GM18868 (cell line): ENCODE data around the gene TRAF1.

Source experiments
- ATAC-seq: cut with Tn5 transposase; IDR thresholded peaks from one replicate; pipeline ENCODE4 v1.9.1; 2021; ENCODE audit warnings: mild to moderate bottlenecking, moderate library complexity; ENCODE audit not compliant: unreplicated experiment

The TRAF1 gene

GRCh38 chr9:120890320-120891244 is 36.0 kb downstream of the TRAF1 start:
- no peak for ATAC-seq

DNA sequence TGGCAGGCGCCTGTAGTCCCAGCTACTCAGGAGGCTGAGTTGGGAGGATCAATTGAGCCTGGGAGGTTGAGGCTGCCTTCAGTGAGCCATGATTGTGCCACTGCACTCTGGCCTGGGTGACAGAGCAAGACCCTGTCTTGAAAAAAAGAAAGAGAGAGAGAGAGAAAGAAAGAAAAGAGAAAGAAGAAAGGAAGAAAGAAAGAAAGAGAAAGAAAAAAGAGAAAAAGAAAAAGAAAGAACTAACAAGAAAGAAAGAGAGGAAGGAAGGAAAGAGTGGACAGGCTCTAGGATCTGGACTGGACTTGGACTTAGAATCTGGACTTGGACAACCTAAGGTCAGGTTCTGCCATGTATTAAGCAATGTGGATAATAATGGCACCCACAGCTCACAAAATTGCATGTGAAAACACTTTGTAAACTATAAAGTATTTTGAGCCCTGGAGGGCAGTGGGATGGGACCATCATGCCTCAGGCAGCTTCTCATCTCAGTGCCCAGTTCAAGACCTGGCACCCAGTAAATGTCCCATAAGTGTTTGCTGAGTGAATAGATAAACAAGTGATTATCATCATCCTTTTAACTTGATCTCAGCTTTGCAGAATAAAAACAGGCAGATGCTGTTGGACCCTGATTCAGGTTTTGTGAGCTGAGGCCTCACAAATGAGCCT is 36.9 kb downstream of the TRAF1 start:
- ATAC-seq, result no peak

DNA sequence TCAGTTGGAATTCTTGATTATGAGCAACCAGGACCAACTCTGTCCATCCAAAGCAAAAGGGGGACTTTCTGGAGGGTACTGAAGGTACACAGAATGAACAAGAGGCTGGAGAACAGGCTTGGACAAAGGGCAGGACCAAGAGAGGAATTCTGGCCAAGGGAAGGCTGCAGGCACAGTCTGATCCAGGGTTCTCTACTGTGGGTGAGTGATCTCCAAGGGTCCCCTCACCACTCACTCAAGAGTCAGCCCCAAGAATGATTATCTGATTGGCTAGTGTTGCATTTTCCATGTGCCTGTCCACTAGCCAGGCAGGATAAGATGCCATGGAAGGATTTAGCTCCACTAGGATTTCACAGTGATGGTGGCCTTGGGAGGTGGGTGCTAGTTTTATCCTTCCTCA is 38.0 kb downstream of the TRAF1 start:
- no peak for ATAC-seq

DNA sequence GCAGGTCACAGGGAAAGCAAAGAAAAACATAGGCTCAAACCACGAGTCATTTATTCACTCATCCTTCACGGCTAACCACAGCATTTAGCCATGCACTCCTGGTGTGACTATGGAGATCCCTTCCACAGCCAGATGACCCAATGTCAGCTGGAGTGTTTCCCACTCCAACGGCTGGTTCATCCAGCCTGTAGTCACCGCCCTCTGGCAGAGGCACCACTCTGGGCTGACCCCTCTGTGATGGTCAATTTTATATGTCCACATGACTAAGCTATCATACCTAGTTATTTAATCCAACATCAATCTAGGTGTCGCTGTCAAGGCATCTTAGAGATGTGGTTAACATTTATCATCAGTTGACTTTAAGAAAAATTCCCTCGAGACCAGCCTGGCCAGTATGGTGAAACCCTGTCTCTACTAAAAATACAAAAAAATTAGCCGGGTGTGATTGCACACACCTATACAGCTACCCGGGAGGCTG is 40.1 kb downstream of the TRAF1 start:
- peak; percentile 55 for ATAC-seq

GRCh38 chr9:120885958-120886357 is 40.6 kb downstream of the TRAF1 start:
- ATAC-seq, result peak; percentile 9

- ATAC-seq, result no peak
These were observed 41.1 kb downstream of the TRAF1 start for GRCh38 chr9:120885457-120885856.

DNA sequence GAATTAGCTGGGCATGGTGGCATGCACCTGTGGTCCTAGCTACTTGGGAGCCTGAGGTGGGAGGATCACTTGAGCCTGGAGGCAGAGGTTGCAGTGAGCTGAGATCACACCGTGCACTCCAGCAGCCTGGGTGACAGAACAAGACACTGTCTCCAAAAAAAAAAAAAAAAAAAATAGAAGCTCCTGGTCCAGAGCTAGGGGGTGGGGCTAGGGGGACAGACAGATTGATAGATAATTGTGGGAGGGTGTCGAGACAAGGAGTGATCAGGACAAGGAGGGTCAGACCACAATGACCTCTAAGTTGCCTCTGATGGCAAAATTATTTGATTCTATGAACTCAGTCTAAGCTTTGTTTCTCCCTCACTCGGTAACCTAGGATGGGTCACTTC is 43.0 kb downstream of the TRAF1 start:
- ATAC-seq, result no peak

GRCh38 chr9:120882935-120883607 is 43.5 kb downstream of the TRAF1 start:
- ATAC-seq, result no peak

GRCh38 chr9:120879446-120879845 is 47.1 kb downstream of the TRAF1 start:
- no peak for ATAC-seq

GRCh38 chr9:120878188-120879130 is 48.1 kb downstream of the TRAF1 start:
- ATAC-seq, result no peak

DNA sequence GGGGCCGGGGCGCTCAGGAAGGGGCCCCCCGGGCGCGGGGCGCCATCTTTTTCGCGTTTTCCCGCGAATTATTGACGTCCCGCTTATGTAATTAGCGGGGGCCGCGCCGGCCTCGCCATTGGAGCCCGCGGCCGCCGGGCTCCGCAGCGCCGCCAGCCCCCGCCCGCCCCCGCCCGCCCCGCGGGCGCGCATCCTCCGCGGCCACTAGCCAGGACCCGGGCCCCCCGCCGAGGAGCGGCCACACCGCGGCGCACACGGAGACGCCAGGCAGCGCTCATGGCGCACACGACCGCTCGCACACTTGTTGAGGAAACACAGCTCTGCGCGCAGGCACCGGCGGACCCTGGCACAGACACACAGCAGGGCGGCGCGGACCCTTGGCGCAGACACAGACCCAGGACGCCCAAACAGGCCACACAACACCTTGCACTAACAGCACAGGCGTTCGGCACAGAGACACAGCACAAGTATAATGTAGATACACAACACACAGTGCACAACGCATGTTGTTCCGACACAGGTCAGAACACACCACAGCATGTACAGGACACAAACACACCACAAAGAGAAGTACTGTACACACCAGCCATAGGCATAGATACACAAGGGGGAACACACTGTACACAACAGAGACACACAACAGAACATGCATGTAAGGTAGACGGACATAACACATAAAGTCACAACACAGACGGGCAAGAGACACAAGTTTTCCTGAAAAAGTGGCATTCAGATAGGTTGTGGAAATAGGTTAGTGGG is 49.1 kb downstream of the TRAF1 start:
- peak; percentile 34 for ATAC-seq

DNA sequence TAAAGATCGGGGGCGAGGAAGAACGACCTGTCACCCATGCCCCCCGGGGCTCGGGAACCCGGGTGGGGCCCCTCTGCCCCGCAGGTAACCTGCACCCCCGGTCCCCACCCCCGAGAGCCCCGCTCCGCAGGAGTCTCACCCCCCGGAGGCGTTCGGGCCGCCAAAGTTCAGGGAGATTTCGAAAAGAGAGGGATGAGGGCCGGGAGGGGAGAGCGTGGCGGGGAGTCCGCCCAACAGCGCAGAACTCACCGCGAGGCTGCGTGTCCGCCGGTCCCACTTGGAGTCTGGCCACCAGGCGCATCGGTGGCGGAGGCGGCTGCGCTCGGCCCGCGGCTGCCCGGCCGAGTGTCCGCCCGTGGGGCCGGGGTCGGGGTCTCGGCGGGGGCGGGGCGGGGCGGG is 49.8 kb downstream of the TRAF1 start, which contains the start of gene PHF19:
PHF19 (minus strand) TSS at position 347 of the 399 bp plus-strand sequence. CDS start 2,447 bp downstream, outside the sequence.
- peak; percentile 7 for ATAC-seq

DNA sequence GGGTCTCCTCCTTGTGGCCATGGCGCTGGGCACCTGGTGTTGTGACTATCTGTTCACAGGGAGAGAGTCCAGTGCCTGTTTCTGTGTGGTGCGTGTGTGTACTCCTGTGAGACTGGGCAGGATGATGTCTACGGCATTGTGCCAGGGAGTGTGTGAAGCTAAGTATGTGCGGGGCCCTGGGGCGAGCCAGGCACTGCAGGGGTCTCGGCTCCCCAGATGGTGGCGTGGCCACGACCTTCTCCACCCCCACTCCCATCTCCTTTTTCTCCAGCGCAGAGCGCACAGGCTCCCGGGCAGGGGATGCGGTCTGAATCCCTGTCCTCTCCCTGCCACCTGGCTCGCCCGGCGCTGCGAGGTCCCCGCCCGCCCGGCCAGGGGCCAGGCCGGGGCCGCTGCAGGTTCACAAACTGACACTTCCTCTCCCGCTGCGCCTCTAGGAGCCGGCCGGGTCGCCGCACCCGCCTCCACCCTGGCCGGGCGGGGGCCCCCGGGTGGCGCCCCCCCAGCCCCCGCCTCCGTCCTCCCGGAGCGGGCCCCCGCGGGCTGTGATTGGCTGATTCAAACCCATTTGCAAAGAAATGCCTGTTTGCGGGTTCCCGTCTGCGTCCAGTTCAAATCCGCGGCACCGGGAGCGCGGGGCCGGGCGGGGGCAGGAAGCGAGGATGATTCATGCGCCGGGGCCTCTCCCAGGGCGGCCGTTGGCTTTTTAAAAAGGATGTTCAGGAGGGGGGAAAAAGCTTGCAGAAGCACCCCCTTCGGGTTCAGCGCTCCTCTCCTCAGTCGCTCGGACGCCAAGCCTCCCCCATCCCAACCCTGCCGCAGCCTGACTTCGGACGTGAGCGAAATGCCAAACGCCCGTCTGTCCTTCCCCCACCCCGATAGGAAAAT is 50.4 kb downstream of the TRAF1 start:
- peak; percentile 57 for ATAC-seq

DNA sequence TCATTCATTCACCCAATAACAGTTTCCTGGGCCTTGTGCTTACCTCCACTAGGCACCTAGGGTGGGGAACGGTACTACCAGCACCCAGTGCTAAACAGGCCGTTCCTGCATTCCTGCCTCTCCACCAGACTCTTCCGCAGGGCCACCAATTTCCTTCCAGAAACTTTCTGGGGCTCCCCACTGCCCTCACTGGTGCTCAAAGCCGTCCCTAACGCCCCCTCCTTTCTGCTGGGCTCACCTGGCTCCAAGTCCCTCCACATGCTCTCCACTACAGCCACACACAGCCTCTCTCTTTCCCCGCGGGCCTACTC is 51.0 kb downstream of the TRAF1 start:
- no peak for ATAC-seq

- no peak for ATAC-seq
These were observed 51.4 kb downstream of the TRAF1 start for GRCh38 chr9:120875195-120875565.

- no peak for ATAC-seq
These were observed 52.1 kb downstream of the TRAF1 start for GRCh38 chr9:120874226-120875194.

DNA sequence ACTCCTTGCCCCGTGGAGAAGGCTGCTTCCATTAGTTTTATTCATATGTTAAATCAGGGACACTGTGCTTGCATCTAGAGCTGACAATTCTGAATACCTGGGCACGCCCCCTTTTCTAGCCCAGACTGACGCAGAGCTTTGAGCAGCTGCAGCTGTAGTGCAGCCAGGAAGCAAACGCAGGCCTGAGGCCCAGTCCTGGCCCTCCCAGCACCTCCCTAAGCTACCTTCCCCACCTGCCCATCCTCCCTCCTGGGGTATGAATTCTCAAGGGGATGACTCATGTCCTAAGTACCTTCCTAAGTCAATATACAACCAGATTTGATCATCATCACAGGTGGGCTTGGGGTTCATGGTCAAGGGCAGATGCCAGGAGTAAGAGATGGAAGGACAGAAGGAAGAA is 53.1 kb downstream of the TRAF1 start:
- no peak for ATAC-seq
